Peyer's patch (tissue), 4 donors: ENCODE results near the gene ASIC4. TPM values are rescaled to one million over a fixed set of nuclear protein-coding genes. Genes with fewer than 3 reads are reported as not detected.

Experiments used
- DNase-seq, 3 donors: peaks; one replicate each; pipeline ENCODE4 v3.0.0-alpha.2; 2017 to 2019
- H3K27ac ChIP-seq, 4 donors: fragments of 200-600 bp; sonication (generic); one replicate each; pipeline ENCODE4 v1.5.1; 2016 to 2019
- H3K27me3 ChIP-seq, 2 donors: fragments of 200-600 bp; sonication (generic); one replicate each; pipeline ENCODE4 v1.5.1; 2019
- H3K36me3 ChIP-seq, 3 donors: fragments of 200-600 bp; sonication (generic); one replicate each; pipeline ENCODE4 v1.5.1; 2016 to 2019
- H3K4me1 ChIP-seq, 4 donors: fragments of 200-600 bp; sonication (generic); one replicate each; pipeline ENCODE4 v1.5.1; 2016 to 2019
- H3K4me3 ChIP-seq, 4 donors: fragments of 200-600 bp; sonication (generic); 1 replicate in 3 of 4; 2 replicates in 1 of 4; pipeline ENCODE4 v1.5.1; 2016 to 2019; ENCODE audit warnings: mild to moderate bottlenecking in 1 of 4
- H3K9me3 ChIP-seq, 4 donors: fragments of 200-600 bp; sonication (generic); one replicate each; pipeline ENCODE4 v1.5.1; 2016 to 2019; ENCODE audit warnings: mild to moderate bottlenecking in 1 of 4
- POLR2A ChIP-seq, 2 donors: fragments of 450-650 bp; IDR thresholded peaks; one replicate each; pipeline ENCODE4 v1.5.1; 2017; ENCODE audit warnings: antibody characterized with exemption in 2 of 2, mild to moderate bottlenecking in 2 of 2, moderate library complexity in 2 of 2
- total RNA-seq, 4 donors: library from RNA; depleted of rRNA; stranded (reverse); fragments of >200 nt; gene quantifications; one replicate each; pipeline ENCODE4 v1.1.0, GENCODE V29; 2016
- TF ChIP-seq, protein P1 (sequence below), 6 experiments: fragments of 450-650 bp in 4 of 6; fragments of 200-600 bp in 2 of 6; sonication (generic) in 1 of 6; IDR thresholded peaks; one replicate each; pipeline ENCODE4 v1.5.1; 2017 to 2019; ENCODE audit warnings: antibody characterized with exemption in 6 of 6, mild to moderate bottlenecking in 3 of 6, moderate library complexity in 1 of 6

The ASIC4 gene
- total RNA-seq, 4 donors from 2014 or later, result 0.27 TPM; not detected in 3

DNA sequence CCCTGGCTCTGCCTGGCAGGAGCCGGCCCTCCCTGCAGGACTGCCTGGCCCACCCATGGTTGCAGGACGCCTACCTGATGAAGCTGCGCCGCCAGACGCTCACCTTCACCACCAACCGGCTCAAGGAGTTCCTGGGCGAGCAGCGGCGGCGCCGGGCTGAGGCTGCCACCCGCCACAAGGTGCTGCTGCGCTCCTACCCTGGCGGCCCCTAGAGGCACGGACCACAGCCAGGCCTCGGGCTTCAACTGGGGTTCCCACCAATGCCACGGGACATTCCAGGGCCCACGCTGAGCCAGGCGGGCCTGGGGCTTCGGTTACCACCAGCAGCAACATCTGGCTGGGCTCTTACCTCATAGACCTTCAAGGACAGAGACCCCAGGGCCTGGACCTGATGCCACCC is 21.7 kb upstream of the ASIC4 start:
- Histone ChIP-seq H3K4me1 (peaks cover 0 to 13% (median 5%) of the 10 kb centered on the region in 4 donors), H3K27ac (no peak overlapping the region), H3K4me3 (no peak overlapping the region), H3K27me3 (peaks cover 0 to 5% of the 10 kb centered on the region in 2 donors), H3K9me3 (no peaks in the 10 kb centered on the region), H3K36me3 (no peaks in the 10 kb centered on the region)
- TF ChIP-seq, protein P1, sequence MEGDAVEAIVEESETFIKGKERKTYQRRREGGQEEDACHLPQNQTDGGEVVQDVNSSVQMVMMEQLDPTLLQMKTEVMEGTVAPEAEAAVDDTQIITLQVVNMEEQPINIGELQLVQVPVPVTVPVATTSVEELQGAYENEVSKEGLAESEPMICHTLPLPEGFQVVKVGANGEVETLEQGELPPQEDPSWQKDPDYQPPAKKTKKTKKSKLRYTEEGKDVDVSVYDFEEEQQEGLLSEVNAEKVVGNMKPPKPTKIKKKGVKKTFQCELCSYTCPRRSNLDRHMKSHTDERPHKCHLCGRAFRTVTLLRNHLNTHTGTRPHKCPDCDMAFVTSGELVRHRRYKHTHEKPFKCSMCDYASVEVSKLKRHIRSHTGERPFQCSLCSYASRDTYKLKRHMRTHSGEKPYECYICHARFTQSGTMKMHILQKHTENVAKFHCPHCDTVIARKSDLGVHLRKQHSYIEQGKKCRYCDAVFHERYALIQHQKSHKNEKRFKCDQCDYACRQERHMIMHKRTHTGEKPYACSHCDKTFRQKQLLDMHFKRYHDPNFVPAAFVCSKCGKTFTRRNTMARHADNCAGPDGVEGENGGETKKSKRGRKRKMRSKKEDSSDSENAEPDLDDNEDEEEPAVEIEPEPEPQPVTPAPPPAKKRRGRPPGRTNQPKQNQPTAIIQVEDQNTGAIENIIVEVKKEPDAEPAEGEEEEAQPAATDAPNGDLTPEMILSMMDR (IDR thresholded peaks at IDR 0.05), result no peak
- no peak for TF ChIP-seq POLR2A (IDR thresholded peaks at IDR 0.05)
- DNase-seq, result no peak

DNA sequence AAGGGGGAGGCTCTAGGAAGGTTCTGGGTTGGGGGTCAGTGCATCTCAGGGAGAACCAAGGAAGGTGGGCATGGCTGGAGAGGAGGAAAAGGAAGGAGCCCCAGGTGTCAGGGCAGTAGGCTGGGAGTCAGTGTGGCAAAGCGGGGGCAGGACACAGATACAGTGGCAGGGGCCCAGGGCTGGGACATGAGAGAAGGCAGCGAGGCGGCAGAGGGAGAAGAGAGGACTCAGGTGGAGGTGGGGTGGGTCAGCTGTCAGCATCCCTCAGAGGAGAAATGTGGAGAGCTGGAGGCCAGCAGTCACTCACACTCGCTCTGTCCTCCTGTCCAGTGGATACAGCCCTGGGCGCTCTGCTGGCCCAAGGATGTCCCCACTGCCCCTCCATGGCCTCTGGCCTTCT is 21.2 kb upstream of the ASIC4 start:
- no peaks in the 10 kb centered on the region for H3K9me3 ChIP-seq
- TF ChIP-seq, protein P1 (IDR thresholded peaks at IDR 0.05), result no peak
- no peak for TF ChIP-seq POLR2A (IDR thresholded peaks at IDR 0.05)
- no peak overlapping the region for H3K27ac ChIP-seq
- H3K36me3 ChIP-seq, result no peaks in the 10 kb centered on the region
- peaks cover 0 to 16% (median 7%) of the 10 kb centered on the region in 4 donors for H3K4me1 ChIP-seq
- H3K4me3 ChIP-seq, result no peak overlapping the region
- H3K27me3 ChIP-seq, result peaks cover 0 to 5% of the 10 kb centered on the region in 2 donors
- DNase-seq, result no peak

DNA sequence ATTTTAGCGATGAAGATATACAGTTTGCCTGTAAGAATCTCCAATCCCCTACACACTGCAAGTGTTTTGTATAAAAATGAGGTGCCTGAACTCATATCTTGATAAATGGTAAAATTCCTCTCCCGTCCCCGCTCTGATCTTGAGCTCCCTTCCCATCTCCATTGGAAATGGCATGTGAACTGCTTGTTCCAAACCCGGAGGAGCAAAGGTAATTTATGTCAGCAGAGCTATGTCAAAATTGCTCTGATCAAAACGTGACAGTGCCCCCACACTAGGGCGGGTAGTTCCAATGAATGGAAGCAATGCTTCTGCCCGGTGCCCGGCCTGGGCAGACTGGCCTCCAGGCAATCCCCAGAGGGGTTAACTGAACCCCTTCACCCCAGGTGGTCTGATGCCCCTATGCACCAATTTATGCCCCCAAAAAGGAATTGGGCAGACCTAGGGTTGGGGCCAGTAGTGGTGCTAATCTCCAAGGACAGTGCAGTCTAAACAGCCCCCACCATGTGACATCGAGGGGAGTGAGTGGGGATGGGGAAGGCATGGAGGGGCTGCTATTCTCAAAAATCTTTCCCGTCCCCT is 19.2 kb upstream of the ASIC4 start:
- DNase-seq, result no peak
- H3K27me3 ChIP-seq, result peaks cover 0 to 5% of the 10 kb centered on the region in 2 donors
- H3K4me1 ChIP-seq, result peaks cover 0 to 24% (median 11%) of the 10 kb centered on the region in 4 donors
- TF ChIP-seq, protein P1 (IDR thresholded peaks at IDR 0.05), result peak in 1 of 6 experiments; percentile 17
- no peak for TF ChIP-seq POLR2A (IDR thresholded peaks at IDR 0.05)
- no peaks in the 10 kb centered on the region for H3K36me3 ChIP-seq
- H3K27ac ChIP-seq, result peak overlapping the region in 1 of 4 donors; percentile 98
- H3K9me3 ChIP-seq, result no peaks in the 10 kb centered on the region
- H3K4me3 ChIP-seq, result no peak overlapping the region

DNA sequence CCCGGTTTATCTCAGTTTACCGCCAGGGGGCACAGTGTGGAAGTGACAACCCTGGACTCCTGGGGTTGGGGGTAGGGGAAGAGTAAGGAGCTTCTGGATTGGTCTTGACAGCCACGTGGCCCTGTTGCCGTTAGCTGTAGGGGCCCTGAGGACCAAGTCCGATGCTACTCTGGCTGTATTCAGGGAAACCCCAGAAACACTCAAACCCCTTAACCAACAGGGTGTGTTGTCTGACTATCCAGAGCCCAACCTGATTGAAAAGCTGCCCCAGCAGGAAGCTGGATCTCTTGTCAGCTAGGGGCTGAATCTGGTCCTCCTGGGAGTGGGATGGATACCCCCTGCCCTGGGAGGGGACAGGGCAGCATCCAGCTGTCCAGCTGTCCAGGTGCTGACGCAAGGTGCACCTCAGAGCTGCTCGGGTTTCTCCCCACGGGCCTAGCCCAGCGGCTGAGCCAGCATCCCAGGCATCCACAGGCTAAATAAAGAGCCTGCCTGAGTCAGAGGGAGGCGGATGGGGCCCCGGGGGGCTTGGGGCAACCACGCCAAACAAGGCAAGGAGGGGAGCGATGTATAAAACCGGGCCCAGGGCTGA is 18.7 kb upstream of the ASIC4 start:
- peak in 2 of 3 donors; percentile 54 to 76 for DNase-seq
- Histone ChIP-seq H3K27ac (peak overlapping the region in 1 of 4 donors; percentile 98), H3K4me3 (no peak overlapping the region), H3K27me3 (peaks cover 0 to 5% of the 10 kb centered on the region in 2 donors), H3K36me3 (no peaks in the 10 kb centered on the region), H3K4me1 (peaks cover 0 to 26% (median 11%) of the 10 kb centered on the region in 4 donors), H3K9me3 (no peaks in the 10 kb centered on the region)
- TF ChIP-seq, protein P1 (IDR thresholded peaks at IDR 0.05), result peak in 5 of 6 experiments; percentile 18 to 57 (median 51)
- TF ChIP-seq POLR2A (IDR thresholded peaks at IDR 0.05), result no peak

DNA sequence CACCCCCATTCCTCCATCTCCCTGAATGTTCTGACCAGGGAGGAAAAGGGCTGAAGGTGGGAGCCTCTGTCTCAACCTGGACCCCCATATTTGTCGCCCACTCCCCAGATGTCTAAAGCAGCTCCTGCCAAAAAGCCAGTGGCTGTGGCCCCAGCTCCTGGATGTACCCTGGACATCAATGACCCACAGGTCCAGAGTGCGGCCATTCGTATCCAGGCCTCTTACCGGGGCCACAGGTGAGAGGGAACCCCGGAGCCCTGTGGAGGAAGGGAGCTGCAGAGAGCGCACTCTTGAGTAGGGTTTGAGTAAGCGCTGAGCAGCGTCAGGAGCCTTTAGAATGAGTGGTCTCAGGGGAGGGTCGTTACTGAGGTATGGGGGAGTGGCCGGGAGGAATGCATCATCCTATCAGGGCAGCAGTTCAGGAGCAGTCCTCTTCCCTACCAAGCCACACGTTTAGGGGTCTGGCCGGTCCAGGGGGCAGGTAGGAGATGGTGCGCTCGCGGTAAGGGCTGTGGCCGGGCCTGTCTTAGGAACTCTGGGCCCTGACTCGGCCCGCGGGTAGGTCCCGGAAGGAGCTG is 17.9 kb upstream of the ASIC4 start:
- no peak for TF ChIP-seq POLR2A (IDR thresholded peaks at IDR 0.05)
- TF ChIP-seq, protein P1 (IDR thresholded peaks at IDR 0.05), result no peak
- peaks cover 0 to 26% (median 11%) of the 10 kb centered on the region in 4 donors for H3K4me1 ChIP-seq
- H3K4me3 ChIP-seq, result peak overlapping the region in 3 of 4 donors; percentile 9 to 76 (median 69)
- peak overlapping the region in 2 of 4 donors; percentile 98 to 99 for H3K27ac ChIP-seq
- DNase-seq, result no peak
- H3K36me3 ChIP-seq, result peaks cover 0 to under 1% (median 0%) of the 10 kb centered on the region in 3 donors
- H3K27me3 ChIP-seq, result peaks cover 0 to 5% of the 10 kb centered on the region in 2 donors
- no peaks in the 10 kb centered on the region for H3K9me3 ChIP-seq
